ENCODE measurements around the gene GNS.

The GNS gene

GRCh38 chr12:64713376-64713775, 45.8 kb downstream of the GNS start:
- no peak for DNase-seq (ENCODE audit: extremely low read depth, insufficient read length)
- TF ChIP-seq CTCF (IDR thresholded peaks at IDR 0.05; ENCODE audit: insufficient read depth, low read length, poor library complexity, severe bottlenecking) = no peak
- no peaks in the 10 kb centered on the region for H3K27me3 ChIP-seq (replicated peaks; ENCODE audit: control insufficient read depth, insufficient read depth, low read length)
- H3K36me3 ChIP-seq (ENCODE audit: control insufficient read depth, insufficient read depth, low read length) = peaks cover 1% of the 10 kb centered on the region; the same call in 1 of the 2 replicates
- H3K4me3 ChIP-seq (replicated peaks; ENCODE audit: low read depth, low read length) = no peak overlapping the region

- no peaks in the 10 kb centered on the region for H3K27me3 ChIP-seq (replicated peaks; ENCODE audit: control insufficient read depth, insufficient read depth, low read length)
- H3K36me3 ChIP-seq (ENCODE audit: control insufficient read depth, insufficient read depth, low read length) = no peaks in the 10 kb centered on the region; the same call in 1 of the 2 replicates
- no peak overlapping the region for H3K4me3 ChIP-seq (replicated peaks; ENCODE audit: low read depth, low read length)
- TF ChIP-seq CTCF (IDR thresholded peaks at IDR 0.05; ENCODE audit: insufficient read depth, low read length, poor library complexity, severe bottlenecking) = no peak
- no peak for DNase-seq (ENCODE audit: extremely low read depth, insufficient read length)
Measured at GRCh38 chr12:64709429-64709828, 49.8 kb downstream of the GNS start.

- TF ChIP-seq CTCF (IDR thresholded peaks at IDR 0.05; ENCODE audit: insufficient read depth, low read length, poor library complexity, severe bottlenecking) = no peak
- Histone ChIP-seq H3K36me3 (ENCODE audit: control insufficient read depth, insufficient read depth, low read length) (no peaks in the 10 kb centered on the region; the same call in 1 of the 2 replicates), H3K27me3 (replicated peaks; ENCODE audit: control insufficient read depth, insufficient read depth, low read length) (no peaks in the 10 kb centered on the region), H3K4me3 (replicated peaks; ENCODE audit: low read depth, low read length) (no peak overlapping the region)
- DNase-seq (ENCODE audit: extremely low read depth, insufficient read length) = no peak
Measured at GRCh38 chr12:64707926-64708325, 51.3 kb downstream of the GNS start.

GRCh38 chr12:64707362-64707761, 51.8 kb downstream of the GNS start:
- Histone ChIP-seq H3K36me3 (ENCODE audit: control insufficient read depth, insufficient read depth, low read length) (no peaks in the 10 kb centered on the region; the same call in 1 of the 2 replicates), H3K27me3 (replicated peaks; ENCODE audit: control insufficient read depth, insufficient read depth, low read length) (no peaks in the 10 kb centered on the region), H3K4me3 (replicated peaks; ENCODE audit: low read depth, low read length) (no peak overlapping the region)
- no peak for TF ChIP-seq CTCF (IDR thresholded peaks at IDR 0.05; ENCODE audit: insufficient read depth, low read length, poor library complexity, severe bottlenecking)
- no peak for DNase-seq (ENCODE audit: extremely low read depth, insufficient read length)

- Histone ChIP-seq H3K27me3 (replicated peaks; ENCODE audit: control insufficient read depth, insufficient read depth, low read length) (no peaks in the 10 kb centered on the region), H3K4me3 (replicated peaks; ENCODE audit: low read depth, low read length) (no peak overlapping the region), H3K36me3 (ENCODE audit: control insufficient read depth, insufficient read depth, low read length) (no peaks in the 10 kb centered on the region; the same call in 1 of the 2 replicates)
- TF ChIP-seq CTCF (IDR thresholded peaks at IDR 0.05; ENCODE audit: insufficient read depth, low read length, poor library complexity, severe bottlenecking) = no peak
- no peak for DNase-seq (ENCODE audit: extremely low read depth, insufficient read length)
Measured at GRCh38 chr12:64706857-64707256, 52.3 kb downstream of the GNS start.

- no peak for TF ChIP-seq CTCF (IDR thresholded peaks at IDR 0.05; ENCODE audit: insufficient read depth, low read length, poor library complexity, severe bottlenecking)
- H3K36me3 ChIP-seq (ENCODE audit: control insufficient read depth, insufficient read depth, low read length) = no peaks in the 10 kb centered on the region; the same call in 1 of the 2 replicates
- no peak for DNase-seq (ENCODE audit: extremely low read depth, insufficient read length)
- H3K4me3 ChIP-seq (replicated peaks; ENCODE audit: low read depth, low read length) = no peak overlapping the region
- no peaks in the 10 kb centered on the region for H3K27me3 ChIP-seq (replicated peaks; ENCODE audit: control insufficient read depth, insufficient read depth, low read length)
Measured at GRCh38 chr12:64706306-64706705, 52.9 kb downstream of the GNS start.
